AG04450 (cell line): Measurements from ENCODE around the gene POPDC2. TPM values are rescaled to one million over a fixed set of nuclear protein-coding genes. Genes with fewer than 3 reads are reported as not detected.

ENCODE experiments used
- CTCF ChIA-PET: fragments of 300-600, 350-600 bp; formaldehyde crosslinking; extraction: SDS; loops from one replicate; lab custom pipeline; 2022; ENCODE audit warnings: antibody characterized with exemption, inconsistent platforms; lab: Charles Lee
- POLR2A ChIA-PET: fragments of 350-600 bp; formaldehyde crosslinking; extraction: SDS; loops from one replicate; lab custom pipeline; 2021; ENCODE audit warnings: antibody characterized with exemption, inconsistent platforms; lab: Yijun Ruan, JAX
- DNase-seq: peaks from one replicate; pipeline ENCODE4 v3.0.0-alpha.2; 2011; ENCODE audit warnings: low read depth, low spot score
- H3K27ac ChIP-seq: one replicate; pipeline ENCODE4 v1.5.1; 2012; ENCODE audit warnings: low read depth, low read length, control low read depth
- H3K27me3 ChIP-seq: one replicate; pipeline ENCODE4 v1.6.0; 2012; ENCODE audit warnings: low read length; ENCODE audit not compliant: control insufficient read depth, insufficient read depth
- H3K4me3 ChIP-seq: 2 replicates; pipeline ENCODE4 v1.5.1; 2011; ENCODE audit warnings: mild to moderate bottlenecking, low read depth, low read length, control low read depth
- H3K9me3 ChIP-seq: 2 replicates; pipeline ENCODE4 v1.5.1; 2012; ENCODE audit warnings: low read length; ENCODE audit not compliant: control insufficient read depth, insufficient read depth
- CTCF ChIP-seq: IDR thresholded peaks from 2 replicates; pipeline ENCODE4 v1.5.1; 2011; ENCODE audit warnings: low read depth, low read length, control low read depth, inconsistent platforms
- polyA plus RNA-seq: library from polyadenylated mRNA; depleted of rRNA; stranded (reverse); fragments of >200 nt; gene quantifications from 2 replicates; pipeline ENCODE4 v1.2.3, GENCODE V29; 2011

Gene POPDC2
- polyA plus RNA-seq, 1 experiment: 0.43 TPM

- H3K27me3 ChIP-seq: peaks cover 7% of the 10 kb centered on the region
- no peak overlapping the region for H3K4me3 ChIP-seq
- DNase-seq: no peak
- no peak for TF ChIP-seq CTCF
- ChIA-PET CTCF (no interaction called here), POLR2A (no interaction called here)
- no peaks in the 10 kb centered on the region for H3K9me3 ChIP-seq
- no peak overlapping the region for H3K27ac ChIP-seq
These were observed 6.5 kb downstream of the POPDC2 start for GRCh38 chr3:119653876-119654275.

GRCh38 chr3:119652306-119653033 lies 7.9 kb downstream of the POPDC2 start:
- TF ChIP-seq CTCF: no peak
- CTCF ChIA-PET: no interaction called here
- Histone ChIP-seq H3K27ac (no peak overlapping the region), H3K9me3 (no peaks in the 10 kb centered on the region), H3K4me3 (no peak overlapping the region), H3K27me3 (peaks cover 4% of the 10 kb centered on the region)
- DNase-seq: no peak
- POLR2A ChIA-PET: no interaction called here

GRCh38 chr3:119649761-119650160 lies 10.6 kb downstream of the POPDC2 start:
- no peak for TF ChIP-seq CTCF
- DNase-seq: no peak
- ChIA-PET POLR2A (no interaction called here), CTCF (interaction anchor here (0.6 kb wide), 1 partner anchor 142 kb away, joined by 3 read pairs; no protein-coding TSS in a partner anchor)
- Histone ChIP-seq H3K9me3 (no peaks in the 10 kb centered on the region), H3K4me3 (no peak overlapping the region), H3K27me3 (no peaks in the 10 kb centered on the region), H3K27ac (no peak overlapping the region)

GRCh38 chr3:119647843-119648575 lies 12.4 kb downstream of the POPDC2 start:
- Histone ChIP-seq H3K4me3 (no peak overlapping the region), H3K27me3 (no peaks in the 10 kb centered on the region), H3K27ac (no peak overlapping the region), H3K9me3 (no peaks in the 10 kb centered on the region)
- POLR2A ChIA-PET: no interaction called here
- DNase-seq: no peak
- CTCF ChIA-PET: no interaction called here
- no peak for TF ChIP-seq CTCF

- no peak for TF ChIP-seq CTCF
- no peak overlapping the region for H3K4me3 ChIP-seq
- no peak for DNase-seq
- H3K27me3 ChIP-seq: no peaks in the 10 kb centered on the region
- H3K9me3 ChIP-seq: no peaks in the 10 kb centered on the region
- no peak overlapping the region for H3K27ac ChIP-seq
- ChIA-PET CTCF (no interaction called here), POLR2A (no interaction called here)
These were observed 13.2 kb downstream of the POPDC2 start for GRCh38 chr3:119647171-119647570.
